ENCODE results near the gene MSRB1. TPM values are rescaled to one million over a fixed set of nuclear protein-coding genes. Genes with fewer than 3 reads are reported as not detected.

MSRB1 gene
- total and polyA plus RNA-seq, 11 donors: 12.4 to 70.2 (median 33.7) TPM

- TF ChIP-seq CTCF (IDR thresholded peaks at IDR 0.05) (no peak), POLR2A (IDR thresholded peaks at IDR 0.05) (no peak)
- intact Hi-C loops (cut with DNase I): loop anchor here in 1 of 10 donors (5.0 kb wide), 1 partner anchor 37 kb away; no protein-coding TSS in a partner anchor
- H3K9me3 ChIP-seq: no peaks in the 10 kb centered on the region
- WGBS, 4 donors: 33 to 44% (median 38%) methylated on average over 10 to 15 of the region's 15 CpGs
- H3K4me1 ChIP-seq: peaks cover 0 to 14% (median 0%) of the 10 kb centered on the region in 12 donors
- H3K36me3 ChIP-seq: no peaks in the 10 kb centered on the region
- no peak overlapping the region for H3K27ac ChIP-seq
- H3K4me3 ChIP-seq: no peak overlapping the region
- DNase-seq (no peak), ATAC-seq (no peak)
- H3K27me3 ChIP-seq: peaks cover 19 to 68% (median 47%) of the 10 kb centered on the region in 9 donors
These were observed 28.9 kb downstream of the MSRB1 start for GRCh38 chr16:1914084-1914608.

DNA sequence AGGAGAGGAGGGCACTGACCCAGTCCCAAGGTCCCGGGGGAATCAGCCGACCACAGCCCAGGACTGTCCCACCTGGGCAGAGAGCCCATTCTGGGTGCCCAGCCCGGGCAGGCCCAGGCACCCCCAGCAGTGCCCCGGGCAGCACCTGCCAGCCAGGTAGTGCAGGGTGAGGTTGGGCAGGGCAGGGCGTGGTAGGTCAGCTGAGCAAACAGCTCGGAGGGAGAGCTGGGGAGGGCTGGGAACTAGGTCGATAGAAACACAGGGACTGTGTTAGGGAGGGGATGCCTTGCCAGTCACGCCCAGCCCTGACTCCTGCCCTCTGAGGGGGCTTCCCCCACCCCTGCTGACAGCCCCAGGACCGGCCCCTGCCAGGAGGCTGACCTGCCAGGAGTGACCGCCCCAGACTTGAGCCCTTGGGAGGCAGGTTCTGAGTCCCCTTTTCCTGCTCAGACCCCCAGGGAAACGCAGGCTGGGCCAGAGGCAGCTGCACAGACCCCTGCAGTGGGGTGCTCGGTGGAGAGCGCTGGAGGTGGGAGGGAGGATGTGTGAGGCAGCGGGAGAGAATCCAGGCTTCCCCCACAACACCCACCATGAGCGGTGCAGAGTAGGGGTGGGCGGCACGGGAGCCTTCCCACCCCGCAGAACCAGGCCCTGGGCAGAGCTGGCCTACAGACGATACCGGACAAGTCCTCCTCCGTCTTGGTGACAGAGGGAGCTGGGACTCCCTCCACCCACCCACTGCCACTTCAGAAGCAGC, 29.5 kb downstream of the MSRB1 start:
- Histone ChIP-seq H3K4me3 (no peak overlapping the region), H3K9me3 (no peaks in the 10 kb centered on the region), H3K4me1 (peaks cover 0 to 10% (median 0%) of the 10 kb centered on the region in 12 donors), H3K27ac (no peak overlapping the region), H3K36me3 (no peaks in the 10 kb centered on the region), H3K27me3 (peaks cover 14 to 68% (median 42%) of the 10 kb centered on the region in 9 donors)
- DNase-seq (no peak), ATAC-seq (peak in 2 of 4 donors; percentile 14 to 21)
- intact Hi-C loops (cut with DNase I): loop anchor here in 1 of 10 donors (5.0 kb wide), 1 partner anchor 36 kb away; no protein-coding TSS in a partner anchor
- WGBS, 4 donors: 42 to 63% (median 51%) methylated on average over 8 to 21 of the region's 21 CpGs
- no peak for TF ChIP-seq POLR2A (IDR thresholded peaks at IDR 0.05)
- TF ChIP-seq CTCF (IDR thresholded peaks at IDR 0.05): no peak

DNA sequence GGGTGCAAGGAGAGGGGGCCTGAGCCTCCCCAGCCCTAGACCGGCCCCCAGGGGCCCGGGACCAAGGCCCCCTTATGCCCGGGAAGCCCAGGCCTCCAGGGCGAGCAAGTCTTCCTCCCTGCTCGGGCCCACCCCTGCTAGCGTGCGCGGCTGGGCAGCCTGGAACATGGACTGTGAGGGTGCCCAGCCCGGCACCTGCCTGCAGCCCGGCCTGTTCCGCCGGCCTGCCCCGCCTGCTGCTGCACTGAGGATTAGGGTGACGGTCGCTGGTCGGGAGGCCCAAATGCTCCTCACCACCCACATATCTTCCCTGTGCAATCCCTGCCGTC, 30.8 kb downstream of the MSRB1 start:
- H3K4me3 ChIP-seq: no peak overlapping the region
- H3K4me1 ChIP-seq: no peaks in the 10 kb centered on the region
- peaks cover 10 to 70% (median 39%) of the 10 kb centered on the region in 9 donors for H3K27me3 ChIP-seq
- H3K27ac ChIP-seq: no peak overlapping the region
- intact Hi-C loops (cut with DNase I): loop anchor here in 1 of 10 donors (5.0 kb wide), 1 partner anchor 35 kb away; no protein-coding TSS in a partner anchor
- H3K9me3 ChIP-seq: no peaks in the 10 kb centered on the region
- H3K36me3 ChIP-seq: no peaks in the 10 kb centered on the region
- TF ChIP-seq POLR2A (IDR thresholded peaks at IDR 0.05) (no peak), CTCF (IDR thresholded peaks at IDR 0.05) (no peak)
- no peak for DNase-seq
- WGBS, 4 donors: 80 to 87% (median 86%) methylated on average over 13 to 17 of the region's 17 CpGs
- ATAC-seq: no peak

DNA sequence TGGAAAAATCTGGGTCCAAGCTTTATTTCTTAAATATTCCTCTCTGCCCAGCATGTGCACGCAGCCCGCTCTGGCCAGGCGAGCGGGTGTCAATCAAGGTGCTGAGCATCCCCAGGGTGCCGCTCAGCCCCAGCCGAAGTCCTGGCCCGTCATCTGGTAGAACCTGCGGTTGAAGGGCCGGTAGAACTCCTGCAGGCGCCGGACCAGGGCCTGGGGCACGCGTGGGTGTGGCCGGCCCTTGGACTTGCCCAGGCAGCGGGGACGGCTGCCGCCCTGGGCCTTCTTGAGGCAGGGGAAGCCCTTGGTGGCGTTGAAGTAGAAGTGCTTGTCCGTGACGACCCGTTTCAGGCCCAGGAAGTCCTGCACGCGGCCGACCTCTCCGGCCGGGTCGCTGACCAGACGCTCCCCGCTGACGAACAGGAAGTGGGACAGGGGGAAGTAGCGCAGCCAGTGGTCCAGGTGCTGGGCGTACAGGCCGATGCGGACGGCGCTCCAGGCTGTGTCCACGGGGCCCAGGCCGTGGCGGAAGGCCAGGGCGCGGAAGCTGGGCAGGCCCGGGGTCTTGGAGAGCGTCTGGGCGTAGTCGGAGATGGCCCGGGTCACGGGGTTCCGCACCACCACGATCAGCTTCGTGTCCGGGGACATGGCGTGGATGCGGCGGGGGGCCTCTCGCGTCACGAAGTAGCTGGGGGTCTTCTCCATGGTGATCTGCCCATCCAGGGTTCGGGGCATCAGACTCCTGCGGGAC, 31.4 kb downstream of the MSRB1 start:
- ATAC-seq: no peak
- no peak for DNase-seq
- Histone ChIP-seq H3K27ac (no peak overlapping the region), H3K36me3 (no peaks in the 10 kb centered on the region), H3K27me3 (peaks cover 5 to 70% (median 35%) of the 10 kb centered on the region in 9 donors), H3K4me1 (no peaks in the 10 kb centered on the region), H3K4me3 (no peak overlapping the region), H3K9me3 (no peaks in the 10 kb centered on the region)
- intact Hi-C loops (cut with DNase I): loop anchor here in 1 of 10 donors (5.0 kb wide), 1 partner anchor 34 kb away; no protein-coding TSS in a partner anchor
- 86 to 89% (median 89%) methylated on average over 25 to 59 of the region's 59 CpGs for WGBS, 4 donors
- no peak for TF ChIP-seq POLR2A (IDR thresholded peaks at IDR 0.05)
- TF ChIP-seq CTCF (IDR thresholded peaks at IDR 0.05): no peak
